ENCODE measurements around the gene CES4A.

DNA sequence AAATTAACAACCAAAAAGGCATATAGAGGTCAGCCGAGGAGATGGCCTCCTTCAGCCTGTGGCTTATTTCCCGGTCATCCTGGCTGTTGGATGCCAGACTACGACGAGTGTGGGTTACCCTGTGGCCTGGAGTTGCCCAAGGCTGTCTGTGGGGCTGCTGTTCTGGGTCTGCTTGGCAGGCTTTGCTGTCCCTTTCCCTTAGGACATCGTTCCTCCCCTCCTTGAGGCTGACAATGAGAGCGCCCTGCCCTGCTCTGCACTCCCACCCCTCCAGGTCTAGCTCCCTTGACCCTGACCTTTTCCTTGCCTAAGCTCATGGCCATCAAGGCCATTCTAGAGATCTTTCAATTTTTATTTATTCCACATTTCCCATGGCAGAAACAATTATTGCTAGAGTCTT lies 38.7 kb downstream of the CES4A start:
- TF ChIP-seq POLR2A (IDR thresholded peaks at IDR 0.05; ENCODE audit: low read depth, low read length) (no peak), TAF1 (IDR thresholded peaks at IDR 0.05; ENCODE audit: borderline replicate concordance, low read depth, low read length) (no peak), POLR2AphosphoS5 (IDR thresholded peaks at IDR 0.05; ENCODE audit: low read depth, low read length) (no peak)

Measured in GM12892 (cell line).